BLaER1 (cell line): Measurements from ENCODE around the gene CPEB2.

Experiments
- H3K27ac ChIP-seq: shearing (Covaris generic); formaldehyde crosslinking; 2 replicates; pipeline ENCODE4 v1.8.1; 2022
- H3K27me3 ChIP-seq: shearing (Covaris generic); formaldehyde crosslinking; 2 replicates; pipeline ENCODE4 v1.8.1; 2022
- H3K36me3 ChIP-seq: shearing (Covaris generic); formaldehyde crosslinking; 2 replicates; pipeline ENCODE4 v1.8.1; 2022
- H3K4me1 ChIP-seq: shearing (Covaris generic); formaldehyde crosslinking; 2 replicates; pipeline ENCODE4 v1.8.1; 2022
- H3K4me2 ChIP-seq: shearing (Covaris generic); formaldehyde crosslinking; 2 replicates; pipeline ENCODE4 v1.8.1; 2022
- H3K4me3 ChIP-seq: shearing (Covaris generic); formaldehyde crosslinking; 2 replicates; pipeline ENCODE4 v1.8.1; 2022
- H3K9ac ChIP-seq: shearing (Covaris generic); formaldehyde crosslinking; 2 replicates; pipeline ENCODE4 v1.8.1; 2022
- H3K9me3 ChIP-seq: shearing (Covaris generic); formaldehyde crosslinking; 2 replicates; pipeline ENCODE4 v1.8.1; 2022
- H4K20me1 ChIP-seq: shearing (Covaris generic); formaldehyde crosslinking; 2 replicates; pipeline ENCODE4 v1.8.1; 2022
- Cebpa-rat ChIP-seq: shearing (Covaris generic); IDR thresholded peaks from 2 replicates; pipeline ENCODE4 v1.8.1; 2022

Gene CPEB2

GRCh38 chr4:15043226-15043625, 40.9 kb downstream of the CPEB2 start:
- H3K9ac ChIP-seq = no peak overlapping the region
- no peaks in the 10 kb centered on the region for H3K9me3 ChIP-seq
- no peak overlapping the region for H3K27ac ChIP-seq
- no peak overlapping the region for H3K4me3 ChIP-seq
- no peak overlapping the region for H3K4me2 ChIP-seq
- H4K20me1 ChIP-seq = no peaks in the 10 kb centered on the region
- H3K4me1 ChIP-seq = 0 out of 2 replicates have a peak, but pooled peaks cover 3% of the 10 kb centered on the region
- no peaks in the 10 kb centered on the region for H3K27me3 ChIP-seq
- no peaks in the 10 kb centered on the region for H3K36me3 ChIP-seq
- no peak for TF ChIP-seq Cebpa-rat

- Histone ChIP-seq H3K27me3 (no peaks in the 10 kb centered on the region), H3K4me2 (no peak overlapping the region), H3K36me3 (no peaks in the 10 kb centered on the region)
Observed at GRCh38 chr4:15043922-15044321, 41.6 kb downstream of the CPEB2 start.

GRCh38 chr4:15054541-15054940, 52.3 kb downstream of the CPEB2 start:
- Histone ChIP-seq H3K4me1 (no peaks in the 10 kb centered on the region), H3K9ac (no peak overlapping the region), H3K4me3 (no peak overlapping the region), H3K27me3 (no peaks in the 10 kb centered on the region), H4K20me1 (no peaks in the 10 kb centered on the region), H3K4me2 (no peak overlapping the region), H3K36me3 (peaks cover 4% of the 10 kb centered on the region; the same call in 1 of the 2 replicates), H3K9me3 (peaks cover 9% of the 10 kb centered on the region), H3K27ac (no peak overlapping the region)
- TF ChIP-seq Cebpa-rat = no peak

More at GRCh38 chr4:15043922-15044321, 41.6 kb downstream of the CPEB2 start:
- no peaks in the 10 kb centered on the region for H3K9me3 ChIP-seq
- no peak for TF ChIP-seq Cebpa-rat
- no peaks in the 10 kb centered on the region for H4K20me1 ChIP-seq
- H3K4me3 ChIP-seq = no peak overlapping the region
- H3K27ac ChIP-seq = no peak overlapping the region
- H3K9ac ChIP-seq = no peak overlapping the region
- H3K4me1 ChIP-seq = 0 out of 2 replicates have a peak, but pooled peaks cover 3% of the 10 kb centered on the region

- Histone ChIP-seq H3K36me3 (peaks cover 4% of the 10 kb centered on the region; the same call in 1 of the 2 replicates), H4K20me1 (no peaks in the 10 kb centered on the region), H3K4me3 (no peak overlapping the region), H3K9ac (no peak overlapping the region), H3K4me1 (no peaks in the 10 kb centered on the region), H3K27ac (no peak overlapping the region), H3K27me3 (no peaks in the 10 kb centered on the region), H3K9me3 (peaks cover 9% of the 10 kb centered on the region), H3K4me2 (no peak overlapping the region)
- TF ChIP-seq Cebpa-rat = no peak
Observed at GRCh38 chr4:15060213-15060612, 57.9 kb downstream of the CPEB2 start.

GRCh38 chr4:15063341-15063740, 61.1 kb downstream of the CPEB2 start:
- Histone ChIP-seq H3K27me3 (no peaks in the 10 kb centered on the region), H4K20me1 (no peaks in the 10 kb centered on the region), H3K9ac (no peak overlapping the region), H3K36me3 (peaks cover 4% of the 10 kb centered on the region; the same call in 1 of the 2 replicates), H3K4me1 (no peaks in the 10 kb centered on the region), H3K27ac (no peak overlapping the region), H3K9me3 (peaks cover 9% of the 10 kb centered on the region), H3K4me2 (no peak overlapping the region), H3K4me3 (no peak overlapping the region)
- no peak for TF ChIP-seq Cebpa-rat

- Histone ChIP-seq H4K20me1 (no peaks in the 10 kb centered on the region), H3K9ac (no peak overlapping the region), H3K4me3 (no peak overlapping the region), H3K36me3 (no peaks in the 10 kb centered on the region), H3K4me2 (no peak overlapping the region), H3K27ac (no peak overlapping the region), H3K27me3 (no peaks in the 10 kb centered on the region), H3K4me1 (no peaks in the 10 kb centered on the region), H3K9me3 (no peaks in the 10 kb centered on the region)
- no peak for TF ChIP-seq Cebpa-rat
Observed at GRCh38 chr4:15065516-15065915, 63.2 kb downstream of the CPEB2 start.

GRCh38 chr4:15066140-15066539, 63.9 kb downstream of the CPEB2 start:
- no peak overlapping the region for H3K27ac ChIP-seq
- H3K4me2 ChIP-seq = no peak overlapping the region
- no peak overlapping the region for H3K4me3 ChIP-seq
- TF ChIP-seq Cebpa-rat = no peak
- no peaks in the 10 kb centered on the region for H4K20me1 ChIP-seq
- H3K9me3 ChIP-seq = no peaks in the 10 kb centered on the region
- H3K4me1 ChIP-seq = no peaks in the 10 kb centered on the region
- H3K27me3 ChIP-seq = no peaks in the 10 kb centered on the region
- no peak overlapping the region for H3K9ac ChIP-seq
- no peaks in the 10 kb centered on the region for H3K36me3 ChIP-seq

GRCh38 chr4:15068298-15068697, 66.0 kb downstream of the CPEB2 start:
- H3K9me3 ChIP-seq = no peaks in the 10 kb centered on the region
- no peaks in the 10 kb centered on the region for H4K20me1 ChIP-seq
- H3K4me1 ChIP-seq = no peaks in the 10 kb centered on the region
- no peak overlapping the region for H3K4me3 ChIP-seq
- no peaks in the 10 kb centered on the region for H3K27me3 ChIP-seq
- no peak overlapping the region for H3K9ac ChIP-seq
- TF ChIP-seq Cebpa-rat = no peak
- H3K27ac ChIP-seq = no peak overlapping the region
- H3K36me3 ChIP-seq = no peaks in the 10 kb centered on the region
- no peak overlapping the region for H3K4me2 ChIP-seq

- no peaks in the 10 kb centered on the region for H3K36me3 ChIP-seq
- no peak overlapping the region for H3K4me3 ChIP-seq
- H3K27ac ChIP-seq = no peak overlapping the region
- no peak overlapping the region for H3K4me2 ChIP-seq
- TF ChIP-seq Cebpa-rat = no peak
- H3K4me1 ChIP-seq = no peaks in the 10 kb centered on the region
- H3K9ac ChIP-seq = no peak overlapping the region
- no peaks in the 10 kb centered on the region for H4K20me1 ChIP-seq
- no peaks in the 10 kb centered on the region for H3K27me3 ChIP-seq
- H3K9me3 ChIP-seq = no peaks in the 10 kb centered on the region
Observed at GRCh38 chr4:15075875-15076274, 73.6 kb downstream of the CPEB2 start.

GRCh38 chr4:15077969-15078368, 75.7 kb downstream of the CPEB2 start:
- Histone ChIP-seq H3K9me3 (no peaks in the 10 kb centered on the region), H3K27me3 (no peaks in the 10 kb centered on the region), H3K4me2 (no peak overlapping the region), H3K27ac (no peak overlapping the region), H4K20me1 (no peaks in the 10 kb centered on the region), H3K9ac (no peak overlapping the region), H3K36me3 (no peaks in the 10 kb centered on the region), H3K4me1 (no peaks in the 10 kb centered on the region), H3K4me3 (no peak overlapping the region)
- no peak for TF ChIP-seq Cebpa-rat
